DMS79 (cell line): ENCODE measurements around the gene VASN.

Source experiments
- DNase-seq: peaks from one replicate; lab custom pipeline; 2025; lab: John Stamatoyannopoulos, UW

VASN gene

GRCh38 chr16:4372578-4373355 lies 1.1 kb downstream of the VASN start:
- no peak for DNase-seq

DNA sequence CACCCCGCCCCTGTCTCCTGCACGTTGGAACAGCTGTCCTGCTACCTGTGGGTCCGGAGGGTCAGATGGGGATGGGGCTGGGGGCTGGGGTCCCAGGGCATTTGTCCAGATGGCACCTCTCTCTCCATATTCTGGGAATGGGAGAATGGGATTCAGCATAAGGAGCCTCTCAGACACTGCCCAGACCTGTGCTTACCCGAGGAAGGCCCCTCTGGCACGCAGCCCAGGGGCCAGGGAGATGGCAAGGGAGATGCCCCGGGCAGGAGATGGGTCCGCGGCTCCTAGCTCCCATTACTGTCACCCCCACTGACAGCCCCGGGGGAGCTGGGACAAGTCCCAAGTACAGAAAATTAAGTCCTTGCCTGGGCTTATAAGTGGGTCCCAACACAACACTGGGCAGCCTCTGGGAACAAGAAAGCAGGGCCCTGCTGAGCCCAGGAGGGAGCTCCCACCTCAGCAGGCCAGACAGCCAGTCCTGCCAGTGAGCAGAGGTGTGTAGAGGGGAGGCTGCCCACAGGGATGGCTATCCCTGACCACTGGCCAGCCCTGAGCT lies 1.8 kb downstream of the VASN start:
- no peak for DNase-seq

GRCh38 chr16:4373909-4374742 lies 2.5 kb downstream of the VASN start:
- no peak for DNase-seq

DNA sequence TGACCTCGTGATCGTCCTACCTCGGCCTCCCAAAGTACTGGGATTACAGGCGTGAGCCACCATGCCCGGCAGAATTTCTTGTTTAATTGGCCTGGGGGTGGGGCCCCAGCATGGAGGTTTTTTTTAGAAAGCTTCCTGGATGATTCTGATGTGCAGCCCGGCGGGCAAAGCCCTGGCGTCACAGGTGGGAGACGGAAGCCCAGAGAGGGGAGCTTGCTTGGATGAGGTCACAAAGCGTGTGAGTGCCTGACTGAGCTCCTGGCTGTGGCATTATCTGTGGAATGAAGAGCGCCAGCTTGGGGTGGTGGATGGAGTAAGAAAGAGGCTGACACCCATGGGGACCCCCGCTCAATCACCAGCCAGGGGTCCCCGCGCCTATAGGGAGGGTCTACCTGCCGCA lies 4.1 kb downstream of the VASN start:
- no peak for DNase-seq

- DNase-seq = no peak
Observed at GRCh38 chr16:4376126-4376892, 4.7 kb downstream of the VASN start.

- no peak for DNase-seq
Observed at GRCh38 chr16:4376893-4377572, 5.4 kb downstream of the VASN start.

- DNase-seq = no peak
Observed at GRCh38 chr16:4377573-4378154, 6.0 kb downstream of the VASN start.

DNA sequence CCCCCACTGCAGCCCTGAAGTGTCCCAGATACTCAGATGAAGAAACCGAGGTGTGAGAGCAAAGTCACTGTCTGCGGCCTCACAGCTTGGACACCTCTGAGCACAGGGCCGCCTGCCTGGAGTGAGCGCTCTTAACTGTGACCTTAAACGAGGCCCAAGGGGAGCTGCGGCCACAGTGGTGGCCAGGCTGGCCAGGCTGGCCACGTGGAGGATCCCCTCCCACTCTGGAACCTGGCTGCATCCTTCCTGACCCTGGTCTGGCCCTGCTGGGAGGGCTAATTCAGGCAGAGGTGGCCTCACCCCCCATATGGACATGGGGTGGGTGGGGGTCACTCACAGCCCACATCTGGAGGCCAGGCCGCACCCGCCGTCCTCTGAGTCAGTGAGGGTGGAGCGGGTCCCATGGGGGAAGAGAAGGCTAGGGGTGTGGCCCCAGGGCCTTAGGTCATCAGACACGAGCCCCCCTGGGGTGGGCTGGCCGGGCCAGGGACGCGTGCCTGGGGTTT lies 6.6 kb downstream of the VASN start:
- DNase-seq = no peak

GRCh38 chr16:4378999-4379690 lies 7.5 kb downstream of the VASN start:
- DNase-seq = no peak

GRCh38 chr16:4380119-4381063 lies 8.7 kb downstream of the VASN start:
- no peak for DNase-seq

DNA sequence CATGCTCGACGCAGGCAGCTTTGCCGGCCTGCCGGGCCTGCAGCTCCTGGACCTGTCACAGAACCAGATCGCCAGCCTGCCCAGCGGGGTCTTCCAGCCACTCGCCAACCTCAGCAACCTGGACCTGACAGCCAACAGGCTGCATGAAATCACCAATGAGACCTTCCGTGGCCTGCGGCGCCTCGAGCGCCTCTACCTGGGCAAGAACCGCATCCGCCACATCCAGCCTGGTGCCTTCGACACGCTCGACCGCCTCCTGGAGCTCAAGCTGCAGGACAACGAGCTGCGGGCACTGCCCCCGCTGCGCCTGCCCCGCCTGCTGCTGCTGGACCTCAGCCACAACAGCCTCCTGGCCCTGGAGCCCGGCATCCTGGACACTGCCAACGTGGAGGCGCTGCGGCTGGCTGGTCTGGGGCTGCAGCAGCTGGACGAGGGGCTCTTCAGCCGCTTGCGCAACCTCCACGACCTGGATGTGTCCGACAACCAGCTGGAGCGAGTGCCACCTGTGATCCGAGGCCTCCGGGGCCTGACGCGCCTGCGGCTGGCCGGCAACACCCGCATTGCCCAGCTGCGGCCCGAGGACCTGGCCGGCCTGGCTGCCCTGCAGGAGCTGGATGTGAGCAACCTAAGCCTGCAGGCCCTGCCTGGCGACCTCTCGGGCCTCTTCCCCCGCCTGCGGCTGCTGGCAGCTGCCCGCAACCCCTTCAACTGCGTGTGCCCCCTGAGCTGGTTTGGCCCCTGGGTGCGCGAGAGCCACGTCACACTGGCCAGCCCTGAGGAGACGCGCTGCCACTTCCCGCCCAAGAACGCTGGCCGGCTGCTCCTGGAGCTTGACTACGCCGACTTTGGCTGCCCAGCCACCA lies 9.7 kb downstream of the VASN start:
- DNase-seq = no peak

- no peak for DNase-seq
Observed at GRCh38 chr16:4381935-4382794, 10.5 kb downstream of the VASN start.

DNA sequence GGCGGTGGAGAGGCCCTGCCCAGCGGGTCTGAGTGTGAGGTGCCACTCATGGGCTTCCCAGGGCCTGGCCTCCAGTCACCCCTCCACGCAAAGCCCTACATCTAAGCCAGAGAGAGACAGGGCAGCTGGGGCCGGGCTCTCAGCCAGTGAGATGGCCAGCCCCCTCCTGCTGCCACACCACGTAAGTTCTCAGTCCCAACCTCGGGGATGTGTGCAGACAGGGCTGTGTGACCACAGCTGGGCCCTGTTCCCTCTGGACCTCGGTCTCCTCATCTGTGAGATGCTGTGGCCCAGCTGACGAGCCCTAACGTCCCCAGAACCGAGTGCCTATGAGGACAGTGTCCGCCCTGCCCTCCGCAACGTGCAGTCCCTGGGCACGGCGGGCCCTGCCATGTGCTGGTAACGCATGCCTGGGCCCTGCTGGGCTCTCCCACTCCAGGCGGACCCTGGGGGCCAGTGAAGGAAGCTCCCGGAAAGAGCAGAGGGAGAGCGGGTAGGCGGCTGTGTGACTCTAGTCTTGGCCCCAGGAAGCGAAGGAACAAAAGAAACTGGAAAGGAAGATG lies 11.2 kb downstream of the VASN start:
- DNase-seq = no peak

GRCh38 chr16:4383591-4384444 lies 12.2 kb downstream of the VASN start:
- DNase-seq = no peak

- no peak for DNase-seq
Observed at GRCh38 chr16:4384509-4384942, 12.9 kb downstream of the VASN start.
